ENCODE data around the gene THSD1. TPM values are rescaled to one million over a fixed set of nuclear protein-coding genes. Genes with fewer than 3 reads are reported as not detected.

Gene THSD1
- total and polyA plus RNA-seq, 10 of the 15 experiments (the other 5 are each of a cell fraction or from before 2014, with no cell fraction given), result 0.03 to 0.20 (median 0.13) TPM; not detected in 2

DNA sequence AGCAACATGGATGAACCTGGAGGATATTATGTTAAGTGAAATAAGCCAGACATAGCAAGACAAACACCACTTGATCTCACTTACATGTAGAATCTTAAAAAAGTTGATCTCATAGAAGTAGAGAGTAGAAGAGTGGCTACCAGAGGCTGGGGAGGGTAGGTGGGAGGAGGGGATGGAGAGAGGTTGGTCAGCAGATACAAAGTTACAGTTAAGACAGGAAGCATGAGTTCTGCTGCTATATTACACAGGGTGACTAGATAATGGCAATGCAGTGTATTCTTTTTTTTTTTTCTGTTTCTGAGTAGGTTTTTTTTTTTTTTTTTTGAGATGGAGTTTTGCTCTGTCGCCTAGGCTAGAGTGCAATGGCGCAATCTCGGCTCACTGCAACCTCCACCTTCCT is 15.2 kb upstream of the THSD1 start:
- CTCF ChIA-PET, result no interaction called here
- intact Hi-C loops (cut with micrococcal nuclease; ENCODE audit: unreplicated experiment), result no loop called here

More for the DNA sequence above, 15.2 kb upstream of the THSD1 start:
- H3K27me3 ChIP-seq (replicated peaks in 1 of 2; ENCODE audit: control insufficient read depth in 2 of 2, insufficient read depth in 2 of 2, low read length in 1 of 2), result no peaks in the 10 kb centered on the region
- in situ Hi-C loops (cut with MboI), result no loop called here
- H3K9ac ChIP-seq (ENCODE audit: control insufficient read depth, insufficient read depth, low read length), result no peak overlapping the region
- no peaks in the 10 kb centered on the region for H3K4me1 ChIP-seq (ENCODE audit: control insufficient read depth, insufficient read depth, low read length)
- H3K4me2 ChIP-seq (ENCODE audit: control insufficient read depth, insufficient read depth), result no peak overlapping the region
- 100% methylated on average over 1 of the region's 3 CpGs for WGBS (ENCODE audit: insufficient coverage, insufficient replicate concordance, low lambda C conversion rate, missing lambda C conversion rate)
- H3K4me3 ChIP-seq, result no peak overlapping the region
- TF ChIP-seq YBX1 (IDR thresholded peaks at IDR 0.05) (no peak), STAT3 (IDR thresholded peaks at IDR 0.05; ENCODE audit: low read depth, low read length) (no peak), IRF4 (IDR thresholded peaks at IDR 0.05; ENCODE audit: low read depth, low read length) (no peak), PAX8 (IDR thresholded peaks at IDR 0.05) (no peak)
- TF ChIP-seq, protein P1, sequence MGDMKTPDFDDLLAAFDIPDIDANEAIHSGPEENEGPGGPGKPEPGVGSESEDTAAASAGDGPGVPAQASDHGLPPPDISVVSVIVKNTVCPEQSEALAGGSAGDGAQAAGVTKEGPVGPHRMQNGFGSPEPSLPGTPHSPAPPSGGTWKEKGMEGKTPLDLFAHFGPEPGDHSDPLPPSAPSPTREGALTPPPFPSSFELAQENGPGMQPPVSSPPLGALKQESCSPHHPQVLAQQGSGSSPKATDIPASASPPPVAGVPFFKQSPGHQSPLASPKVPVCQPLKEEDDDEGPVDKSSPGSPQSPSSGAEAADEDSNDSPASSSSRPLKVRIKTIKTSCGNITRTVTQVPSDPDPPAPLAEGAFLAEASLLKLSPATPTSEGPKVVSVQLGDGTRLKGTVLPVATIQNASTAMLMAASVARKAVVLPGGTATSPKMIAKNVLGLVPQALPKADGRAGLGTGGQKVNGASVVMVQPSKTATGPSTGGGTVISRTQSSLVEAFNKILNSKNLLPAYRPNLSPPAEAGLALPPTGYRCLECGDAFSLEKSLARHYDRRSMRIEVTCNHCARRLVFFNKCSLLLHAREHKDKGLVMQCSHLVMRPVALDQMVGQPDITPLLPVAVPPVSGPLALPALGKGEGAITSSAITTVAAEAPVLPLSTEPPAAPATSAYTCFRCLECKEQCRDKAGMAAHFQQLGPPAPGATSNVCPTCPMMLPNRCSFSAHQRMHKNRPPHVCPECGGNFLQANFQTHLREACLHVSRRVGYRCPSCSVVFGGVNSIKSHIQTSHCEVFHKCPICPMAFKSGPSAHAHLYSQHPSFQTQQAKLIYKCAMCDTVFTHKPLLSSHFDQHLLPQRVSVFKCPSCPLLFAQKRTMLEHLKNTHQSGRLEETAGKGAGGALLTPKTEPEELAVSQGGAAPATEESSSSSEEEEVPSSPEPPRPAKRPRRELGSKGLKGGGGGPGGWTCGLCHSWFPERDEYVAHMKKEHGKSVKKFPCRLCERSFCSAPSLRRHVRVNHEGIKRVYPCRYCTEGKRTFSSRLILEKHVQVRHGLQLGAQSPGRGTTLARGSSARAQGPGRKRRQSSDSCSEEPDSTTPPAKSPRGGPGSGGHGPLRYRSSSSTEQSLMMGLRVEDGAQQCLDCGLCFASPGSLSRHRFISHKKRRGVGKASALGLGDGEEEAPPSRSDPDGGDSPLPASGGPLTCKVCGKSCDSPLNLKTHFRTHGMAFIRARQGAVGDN (IDR thresholded peaks at IDR 0.05), result no peak
- no peak overlapping the region for H3K27ac ChIP-seq (ENCODE audit: control insufficient read depth, insufficient read depth)
- POLR2A ChIA-PET, result interaction anchor here (0.7 kb wide), 1 partner anchor 10 kb away, joined by 6 read pairs; no protein-coding TSS in a partner anchor
- ATAC-seq, result no peak
- peaks cover 2 to 9% of the 10 kb centered on the region in 2 experiments for H3K36me3 ChIP-seq (ENCODE audit: control insufficient read depth in 2 of 2, insufficient read depth in 2 of 2, low read length in 1 of 2)
- no peaks in the 10 kb centered on the region for H3K79me2 ChIP-seq (ENCODE audit: control insufficient read depth, insufficient read depth, low read length)
- H2AFZ ChIP-seq (ENCODE audit: control insufficient read depth, low read depth, low read length), result no peak overlapping the region
- H4K20me1 ChIP-seq (ENCODE audit: control insufficient read depth, insufficient read depth), result no peaks in the 10 kb centered on the region
- no peak for DNase-seq (ENCODE audit: low read depth, low spot score)
- SMC1A ChIA-PET (ENCODE audit: uncharacterized antibody, unreplicated experiment), result interaction anchor here (0.7 to 1.1 kb wide), 3 partner anchors 9 to 711 kb away, joined by 3 to 5 read pairs (median 4); no protein-coding TSS in a partner anchor
- no peak for FAIRE-seq
- no TSS peak for BruUV-seq (replicated peaks)
- RAD21 ChIA-PET (ENCODE audit: unreplicated experiment), result interaction anchor here (0.7 kb wide), 1 partner anchor 15 kb away, joined by 3 read pairs; no protein-coding TSS in a partner anchor
- no peaks in the 10 kb centered on the region for H3K9me3 ChIP-seq (replicated peaks; ENCODE audit: control insufficient read depth, insufficient read depth, low read length)
